HepG2 (cell line): ENCODE data around the gene LRRC8D. TPM values are rescaled to one million over a fixed set of nuclear protein-coding genes. Genes with fewer than 3 reads are reported as not detected.

Experiments
- CREB1 ChIP-seq, 2 experiments: fragments of 450-650 bp in 1 of 2; IDR thresholded peaks; 2 replicates each; pipeline ENCODE4 v1.6.1; 2016 to 2017; ENCODE audit warnings: control low read depth in 1 of 2, mild to moderate bottlenecking in 1 of 2, missing compliant biosample characterization in 1 of 2, missing genetic modification characterization in 1 of 2
- ETV5 ChIP-seq: IDR thresholded peaks from 2 replicates; pipeline ENCODE4 v1.6.1; 2018; ENCODE audit warnings: missing biosample characterization, missing genetic modification reagents, inconsistent platforms, borderline replicate concordance
- FOXA3 ChIP-seq: IDR thresholded peaks from 2 replicates; pipeline ENCODE4 v1.6.1; 2016; ENCODE audit warnings: missing genetic modification reagents, missing compliant biosample characterization
- HNF4A ChIP-seq: sonication (generic); formaldehyde crosslinking; IDR thresholded peaks from 2 replicates; pipeline ENCODE4 v1.4.0; 2020; ENCODE audit warnings: missing genetic modification reagents
- KLF6 ChIP-seq: IDR thresholded peaks from 2 replicates; pipeline ENCODE4 v1.8.0; 2016; ENCODE audit warnings: missing biosample characterization, missing genetic modification reagents
- MAZ ChIP-seq, 2 experiments: sonication (generic) in 1 of 2; formaldehyde crosslinking in 1 of 2; IDR thresholded peaks; 2 replicates each; pipeline versions ENCODE4 v1.5.0 to v1.6.1; 2012 to 2020; ENCODE audit warnings: low read depth in 2 of 2, mild to moderate bottlenecking in 2 of 2, borderline replicate concordance in 1 of 2, improper control_type of control experiment in 1 of 2, low read length in 1 of 2, missing genetic modification reagents in 1 of 2, moderate library complexity in 1 of 2
- RCOR2 ChIP-seq: IDR thresholded peaks from 2 replicates; pipeline ENCODE4 v1.6.1; 2016; ENCODE audit warnings: missing biosample characterization, missing genetic modification reagents
- YEATS4 ChIP-seq: sonication (generic); formaldehyde crosslinking; IDR thresholded peaks from 2 replicates; pipeline ENCODE4 v1.4.0; 2020; ENCODE audit warnings: missing genetic modification reagents, borderline replicate concordance
- ZNF20 ChIP-seq: sonication (generic); formaldehyde crosslinking; IDR thresholded peaks from 2 replicates; pipeline ENCODE4 v1.4.0; 2020; ENCODE audit warnings: mild to moderate bottlenecking, moderate library complexity, missing genetic modification reagents
- ZNF292 ChIP-seq: sonication (generic); formaldehyde crosslinking; IDR thresholded peaks from 2 replicates; pipeline ENCODE4 v1.8.1; 2022; ENCODE audit warnings: mild to moderate bottlenecking, low read depth, missing genetic modification reagents, borderline replicate concordance
- ZNF556 ChIP-seq: sonication (generic); formaldehyde crosslinking; IDR thresholded peaks from 2 replicates; pipeline ENCODE4 v1.4.0; 2020; ENCODE audit warnings: mild to moderate bottlenecking, missing genetic modification reagents, borderline replicate concordance
- ZNF557 ChIP-seq: sonication (generic); formaldehyde crosslinking; IDR thresholded peaks from 2 replicates; pipeline ENCODE4 v1.4.0; 2020; ENCODE audit warnings: missing genetic modification reagents
- ZNF574 ChIP-seq: sonication (generic); formaldehyde crosslinking; IDR thresholded peaks from 2 replicates; pipeline ENCODE4 v1.4.0; 2020; ENCODE audit warnings: missing genetic modification reagents
- ZNF629 ChIP-seq: sonication (generic); formaldehyde crosslinking; conservative IDR thresholded peaks from 2 replicates; pipeline ENCODE4 v1.5.0; 2020; ENCODE audit warnings: missing genetic modification reagents
- ZNF75D ChIP-seq: sonication (generic); formaldehyde crosslinking; IDR thresholded peaks from 2 replicates; pipeline ENCODE4 v1.8.1; 2023; ENCODE audit warnings: missing genetic modification reagents, mild to moderate bottlenecking, borderline replicate concordance
- ZNF761 ChIP-seq: sonication (generic); formaldehyde crosslinking; conservative IDR thresholded peaks from 2 replicates; pipeline ENCODE4 v1.4.0; 2020; ENCODE audit warnings: mild to moderate bottlenecking, missing genetic modification reagents
- ZNF850 ChIP-seq: sonication (generic); formaldehyde crosslinking; conservative IDR thresholded peaks from 2 replicates; pipeline ENCODE4 v1.9.0; 2021; ENCODE audit warnings: mild to moderate bottlenecking, missing genetic modification reagents
- ZXDC ChIP-seq: sonication (generic); formaldehyde crosslinking; IDR thresholded peaks from 2 replicates; pipeline ENCODE4 v1.5.0; 2020; ENCODE audit warnings: mild to moderate bottlenecking, missing genetic modification reagents
- polyA plus RNA-seq, 8 experiments: library from polyadenylated mRNA; depleted of rRNA in 3 of 8; stranded (reverse) in 7 of 8; unstranded in 1 of 8; fragments of >200 nt; fragmentation: Illumina TruSeq in 4 of 8; extraction: Trizol in 4 of 8; gene quantifications; 2 replicates each; pipeline versions ENCODE4 v1.2.1 to v1.2.3, GENCODE V29; 2011 to 2016; ENCODE audit warnings: low read depth in 4 of 8, missing spikeins in 1 of 8, mixed read lengths in 1 of 8; ENCODE audit not compliant: insufficient read depth in 1 of 8
- total RNA-seq, 5 experiments: library from RNA; depleted of rRNA; stranded (reverse); fragments of >200 nt; fragmentation: Illumina TruSeq; extraction: Trizol; gene quantifications; 2 replicates each; pipeline ENCODE4 v1.2.3, GENCODE V29; 2016; ENCODE audit warnings: low read depth in 1 of 5
- TF ChIP-seq, protein P1 (sequence below), 2 experiments: fragments of 450-650 bp in 1 of 2; sonication (generic) in 1 of 2; formaldehyde crosslinking; IDR thresholded peaks; 2 replicates each; pipeline versions ENCODE4 v1.5.0 to v1.8.0; 2020 to 2022; ENCODE audit warnings: mild to moderate bottlenecking in 1 of 2, missing genetic modification reagents in 1 of 2
- TF ChIP-seq, protein P2 (sequence below): sonication (generic); formaldehyde crosslinking; IDR thresholded peaks from 2 replicates; pipeline ENCODE4 v1.8.0; 2022; ENCODE audit warnings: mild to moderate bottlenecking, missing genetic modification reagents, moderate library complexity

LRRC8D gene
- total and polyA plus RNA-seq, 2 of the 13 experiments (the other 11 are each of a cell fraction or from before 2014, with no cell fraction given) = 29.9 to 45.5 TPM

DNA sequence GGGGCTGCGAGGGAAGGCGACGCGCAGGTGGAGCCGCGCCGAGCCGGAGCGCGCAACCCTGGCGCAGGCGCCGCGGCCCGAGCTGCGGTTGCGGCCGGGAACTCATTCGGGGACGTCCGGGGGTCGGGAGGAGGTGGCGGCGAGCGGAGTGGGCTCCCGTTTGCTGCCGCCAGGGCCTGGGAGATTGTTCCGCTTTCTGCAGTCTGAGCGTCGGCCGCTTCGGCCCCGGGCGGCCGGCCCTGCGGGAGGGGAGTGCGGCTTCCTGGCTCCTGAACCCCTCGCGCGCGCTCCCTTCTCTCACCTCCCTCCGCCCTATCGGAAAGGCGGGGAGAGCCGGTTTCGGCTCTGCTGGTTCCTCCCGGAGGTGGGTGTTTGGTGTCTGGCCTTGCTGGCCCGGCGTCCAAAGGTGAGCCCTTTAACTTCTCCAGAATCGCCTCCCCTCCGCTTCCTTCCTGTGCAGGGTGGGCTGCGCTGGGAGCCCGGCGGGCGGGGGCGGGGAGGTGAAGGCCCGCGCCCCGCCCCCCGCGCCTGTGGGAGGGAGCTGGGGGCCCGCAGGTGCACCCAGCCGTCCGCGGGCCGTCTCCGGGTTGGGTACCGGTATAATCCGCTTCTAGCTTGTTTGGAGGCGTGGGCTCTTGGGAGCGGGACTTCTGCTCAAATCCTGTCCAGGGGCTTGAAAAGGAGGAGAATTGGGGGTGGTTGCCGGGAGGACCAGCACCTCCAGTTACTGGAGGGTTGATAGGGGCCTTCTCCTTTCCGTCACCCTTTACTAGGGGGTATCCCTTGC, 683 bp downstream of the LRRC8D start (continued):
- TF ChIP-seq ZNF574 (peak; percentile 19; the same call in 1 of the 2 replicates), MAZ (IDR thresholded peaks at IDR 0.05; ENCODE audit: borderline replicate concordance, low read depth, low read length) (0 out of 2 replicates have a peak, but pooled peaks have one; percentile 56), MAZ (CRISPR knock-in tag; IDR thresholded peaks at IDR 0.05; ENCODE audit: low read depth) (peak; percentile 25; the same call in 1 of the 2 replicates), KLF6 (CRISPR knock-in tag) (peak; percentile 36; the same call in 1 of the 2 replicates), HNF4A (peak; percentile 60), ZNF292 (CRISPR knock-in tag) (0 out of 2 replicates have a peak, but pooled peaks have one; percentile 30), RCOR2 (no peak), ETV5 (CRISPR knock-in tag) (peak; percentile 61; the same call in 1 of the 2 replicates), ZNF75D (CRISPR knock-in tag) (no peak), YEATS4 (peak; percentile 72; the same call in 1 of the 2 replicates), ZXDC (CRISPR knock-in tag) (0 out of 2 replicates have a peak, but pooled peaks have one; percentile 12), ZNF761 (CRISPR knock-in tag) (peak; percentile 61; the same call in 1 of the 2 replicates), FOXA3 (CRISPR knock-in tag) (peak; percentile 27; the same call in 1 of the 2 replicates), ZNF20 (CRISPR knock-in tag) (0 out of 2 replicates have a peak, but pooled peaks have one; percentile 30), CREB1 (IDR thresholded peaks at IDR 0.05) (no peak), CREB1 (CRISPR knock-in tag; IDR thresholded peaks at IDR 0.05) (no peak), ZNF629 (CRISPR knock-in tag) (0 out of 2 replicates have a peak, but pooled peaks have one; percentile 24), ZNF850 (CRISPR knock-in tag) (0 out of 2 replicates have a peak, but pooled peaks have one; percentile 56), ZNF557 (CRISPR knock-in tag) (no peak), ZNF556 (CRISPR knock-in tag) (peak; percentile 52; the same call in 1 of the 2 replicates)
- TF ChIP-seq, protein P1, sequence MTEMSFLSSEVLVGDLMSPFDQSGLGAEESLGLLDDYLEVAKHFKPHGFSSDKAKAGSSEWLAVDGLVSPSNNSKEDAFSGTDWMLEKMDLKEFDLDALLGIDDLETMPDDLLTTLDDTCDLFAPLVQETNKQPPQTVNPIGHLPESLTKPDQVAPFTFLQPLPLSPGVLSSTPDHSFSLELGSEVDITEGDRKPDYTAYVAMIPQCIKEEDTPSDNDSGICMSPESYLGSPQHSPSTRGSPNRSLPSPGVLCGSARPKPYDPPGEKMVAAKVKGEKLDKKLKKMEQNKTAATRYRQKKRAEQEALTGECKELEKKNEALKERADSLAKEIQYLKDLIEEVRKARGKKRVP (CRISPR knock-in tag; IDR thresholded peaks at IDR 0.05) = 0 out of 4 replicates have a peak, but pooled peaks of 1 of the 2 experiments have one; percentile 48
- TF ChIP-seq, protein P2, sequence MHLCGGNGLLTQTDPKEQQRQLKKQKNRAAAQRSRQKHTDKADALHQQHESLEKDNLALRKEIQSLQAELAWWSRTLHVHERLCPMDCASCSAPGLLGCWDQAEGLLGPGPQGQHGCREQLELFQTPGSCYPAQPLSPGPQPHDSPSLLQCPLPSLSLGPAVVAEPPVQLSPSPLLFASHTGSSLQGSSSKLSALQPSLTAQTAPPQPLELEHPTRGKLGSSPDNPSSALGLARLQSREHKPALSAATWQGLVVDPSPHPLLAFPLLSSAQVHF = 0 out of 2 replicates have a peak, but pooled peaks have one; percentile 31
